Measurements from ENCODE around the gene TCF25.
A peak's percentile ranks its signal among the peaks of the same experiment; 100 is the strongest.

The TCF25 gene

GRCh38 chr16:89843409-89844350 lies 29.7 kb upstream of the TCF25 start:
- DNase-seq (ENCODE audit: low read depth in 2 of 2), result no peak

GRCh38 chr16:89844739-89845339 lies 28.6 kb upstream of the TCF25 start:
- no peak for DNase-seq (ENCODE audit: low read depth in 2 of 2)

GRCh38 chr16:89845417-89845816 lies 28.0 kb upstream of the TCF25 start:
- no peak for DNase-seq (ENCODE audit: low read depth in 2 of 2)

GRCh38 chr16:89847051-89847939 lies 26.1 kb upstream of the TCF25 start:
- no peak for DNase-seq (ENCODE audit: low read depth in 2 of 2)

GRCh38 chr16:89847940-89848297 lies 25.5 kb upstream of the TCF25 start:
- DNase-seq (ENCODE audit: low read depth in 2 of 2), result no peak

- DNase-seq (ENCODE audit: low read depth in 2 of 2), result no peak
Measured at GRCh38 chr16:89848974-89849373, 24.4 kb upstream of the TCF25 start.

- no peak for DNase-seq (ENCODE audit: low read depth in 2 of 2)
Measured at GRCh38 chr16:89853306-89853993, 19.9 kb upstream of the TCF25 start.

- DNase-seq (ENCODE audit: low read depth in 2 of 2), result no peak
Measured at GRCh38 chr16:89855301-89855945, 18.0 kb upstream of the TCF25 start.

GRCh38 chr16:89855986-89856385 lies 17.4 kb upstream of the TCF25 start:
- no peak for DNase-seq (ENCODE audit: low read depth in 2 of 2)

- no peak for DNase-seq (ENCODE audit: low read depth in 2 of 2)
Measured at GRCh38 chr16:89858973-89859614, 14.3 kb upstream of the TCF25 start.

GRCh38 chr16:89859615-89860007 lies 13.8 kb upstream of the TCF25 start:
- DNase-seq (ENCODE audit: low read depth in 2 of 2), result no peak

- DNase-seq (ENCODE audit: low read depth in 2 of 2), result peak; percentile 68 to 73
Measured at GRCh38 chr16:89860747-89861304, 12.6 kb upstream of the TCF25 start.

- DNase-seq (ENCODE audit: low read depth in 2 of 2), result no peak
Measured at GRCh38 chr16:89861648-89862047, 11.7 kb upstream of the TCF25 start.

- no peak for DNase-seq (ENCODE audit: low read depth in 2 of 2)
Measured at GRCh38 chr16:89862732-89863131, 10.7 kb upstream of the TCF25 start.

- DNase-seq (ENCODE audit: low read depth in 2 of 2), result no peak
Measured at GRCh38 chr16:89863741-89864526, 9.5 kb upstream of the TCF25 start.

- no peak for DNase-seq (ENCODE audit: low read depth in 2 of 2)
Measured at GRCh38 chr16:89864527-89864820, 8.9 kb upstream of the TCF25 start.

- DNase-seq (ENCODE audit: low read depth in 2 of 2), result no peak
Measured at GRCh38 chr16:89867918-89868317, 5.5 kb upstream of the TCF25 start.

- no peak for DNase-seq (ENCODE audit: low read depth in 2 of 2)
Measured at GRCh38 chr16:89869911-89870310, 3.5 kb upstream of the TCF25 start.

- DNase-seq (ENCODE audit: low read depth in 2 of 2), result no peak
Measured at GRCh38 chr16:89870440-89870839, 3.0 kb upstream of the TCF25 start.

GRCh38 chr16:89871895-89872294 lies 1.5 kb upstream of the TCF25 start:
- DNase-seq (ENCODE audit: low read depth in 2 of 2), result no peak

All from stimulated activated CD4-positive, alpha-beta T cell treated with anti-CD3 and anti-CD28 coated beads, Interleukin-4, amount 100 ng/mL, for 48 hours (primary cell).